HG02870 (cell line): Measurements from ENCODE around the gene SETD7.

Experiments
- ATAC-seq: cut with Tn5 transposase; IDR thresholded peaks from one replicate; pipeline ENCODE4 v1.9.1; 2021; ENCODE audit warnings: mild to moderate bottlenecking, moderate library complexity; ENCODE audit not compliant: unreplicated experiment

SETD7 gene

GRCh38 chr4:139556071-139556723, at the start of gene SETD7:
Gene SETD7 (minus strand): TSS chr4:139556219. CDS start chr4:139556137, 82 bp downstream.
- peak; percentile 36 for ATAC-seq

- no peak for ATAC-seq
Measured at GRCh38 chr4:139605516-139605915, 49.5 kb upstream of the SETD7 start.

- peak; percentile 66 for ATAC-seq
Measured at GRCh38 chr4:139603576-139604410, 47.8 kb upstream of the SETD7 start.

- ATAC-seq = no peak
Measured at GRCh38 chr4:139602776-139603360, 46.8 kb upstream of the SETD7 start.

GRCh38 chr4:139600662-139601061, 44.6 kb upstream of the SETD7 start:
- ATAC-seq = no peak

GRCh38 chr4:139599594-139600374, 43.8 kb upstream of the SETD7 start:
- ATAC-seq = no peak

GRCh38 chr4:139599076-139599475, 43.1 kb upstream of the SETD7 start:
- ATAC-seq = no peak

- no peak for ATAC-seq
Measured at GRCh38 chr4:139596684-139597279, 40.8 kb upstream of the SETD7 start.

GRCh38 chr4:139596034-139596683, 40.1 kb upstream of the SETD7 start:
- no peak for ATAC-seq

GRCh38 chr4:139594591-139595185, 38.7 kb upstream of the SETD7 start:
- no peak for ATAC-seq

- ATAC-seq = no peak
Measured at GRCh38 chr4:139593091-139593564, 37.1 kb upstream of the SETD7 start.

GRCh38 chr4:139589336-139590018, 33.5 kb upstream of the SETD7 start:
- no peak for ATAC-seq

GRCh38 chr4:139587446-139587845, 31.4 kb upstream of the SETD7 start:
- no peak for ATAC-seq

- ATAC-seq = no peak
Measured at GRCh38 chr4:139585473-139585872, 29.5 kb upstream of the SETD7 start.

- ATAC-seq = no peak
Measured at GRCh38 chr4:139584784-139585183, 28.8 kb upstream of the SETD7 start.

- no peak for ATAC-seq
Measured at GRCh38 chr4:139584013-139584412, 28.0 kb upstream of the SETD7 start.

- no peak for ATAC-seq
Measured at GRCh38 chr4:139582044-139582443, 26.0 kb upstream of the SETD7 start.

GRCh38 chr4:139581096-139581495, 25.1 kb upstream of the SETD7 start:
- no peak for ATAC-seq

- ATAC-seq = no peak
Measured at GRCh38 chr4:139576219-139576618, 20.2 kb upstream of the SETD7 start.
